Measurements from ENCODE around the gene PIK3CB.

Gene PIK3CB

DNA sequence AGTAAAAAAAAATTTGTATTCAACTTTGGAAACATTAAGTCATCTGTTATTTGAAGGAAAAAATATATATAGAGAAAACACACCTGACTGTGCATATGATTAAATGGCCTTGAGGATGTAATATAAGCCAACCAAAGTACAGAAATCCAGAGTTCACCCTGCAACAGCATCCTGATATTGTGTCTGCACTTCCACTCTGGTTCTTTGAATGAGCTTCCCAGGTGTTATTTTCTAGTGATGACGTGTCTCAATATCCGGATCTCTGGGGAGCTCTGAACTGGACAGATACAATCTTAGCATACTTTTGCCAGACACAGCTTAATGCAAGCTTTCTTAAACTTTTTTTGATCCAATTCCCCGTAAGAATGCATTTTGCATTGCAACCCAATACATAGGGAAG is 19.5 kb upstream of the PIK3CB start:
- H2AFZ ChIP-seq (ENCODE audit: low read length) = no peak overlapping the region
- no peaks in the 10 kb centered on the region for H4K20me1 ChIP-seq (ENCODE audit: insufficient read depth, low read length)
- H3K9me2 ChIP-seq (replicated peaks; ENCODE audit: insufficient read depth, low read length) = no peaks in the 10 kb centered on the region
- H3K9ac ChIP-seq (ENCODE audit: low read length) = no peak overlapping the region
- H3K27me3 ChIP-seq (replicated peaks; ENCODE audit: insufficient read depth, low read length) = no peaks in the 10 kb centered on the region
- no peaks in the 10 kb centered on the region for H3K79me2 ChIP-seq (ENCODE audit: low read length)
- no peaks in the 10 kb centered on the region for H3K9me3 ChIP-seq (replicated peaks; ENCODE audit: insufficient read depth, low read length)
- H3K4me3 ChIP-seq (ENCODE audit: low read length) = no peak overlapping the region
- no peak for TF ChIP-seq EZH2phosphoT487 (IDR thresholded peaks at IDR 0.05; ENCODE audit: low read length)
- TF ChIP-seq, protein P1, sequence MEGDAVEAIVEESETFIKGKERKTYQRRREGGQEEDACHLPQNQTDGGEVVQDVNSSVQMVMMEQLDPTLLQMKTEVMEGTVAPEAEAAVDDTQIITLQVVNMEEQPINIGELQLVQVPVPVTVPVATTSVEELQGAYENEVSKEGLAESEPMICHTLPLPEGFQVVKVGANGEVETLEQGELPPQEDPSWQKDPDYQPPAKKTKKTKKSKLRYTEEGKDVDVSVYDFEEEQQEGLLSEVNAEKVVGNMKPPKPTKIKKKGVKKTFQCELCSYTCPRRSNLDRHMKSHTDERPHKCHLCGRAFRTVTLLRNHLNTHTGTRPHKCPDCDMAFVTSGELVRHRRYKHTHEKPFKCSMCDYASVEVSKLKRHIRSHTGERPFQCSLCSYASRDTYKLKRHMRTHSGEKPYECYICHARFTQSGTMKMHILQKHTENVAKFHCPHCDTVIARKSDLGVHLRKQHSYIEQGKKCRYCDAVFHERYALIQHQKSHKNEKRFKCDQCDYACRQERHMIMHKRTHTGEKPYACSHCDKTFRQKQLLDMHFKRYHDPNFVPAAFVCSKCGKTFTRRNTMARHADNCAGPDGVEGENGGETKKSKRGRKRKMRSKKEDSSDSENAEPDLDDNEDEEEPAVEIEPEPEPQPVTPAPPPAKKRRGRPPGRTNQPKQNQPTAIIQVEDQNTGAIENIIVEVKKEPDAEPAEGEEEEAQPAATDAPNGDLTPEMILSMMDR (IDR thresholded peaks at IDR 0.05; ENCODE audit: low read length) = no peak
- no peak for TF ChIP-seq EZH2 (optimal IDR thresholded peaks at IDR 0.05; ENCODE audit: low read depth, low read length)
- no peak for DNase-seq
- H3K4me2 ChIP-seq (ENCODE audit: low read depth, low read length) = no peak overlapping the region
- H3K4me1 ChIP-seq (ENCODE audit: low read length) = no peaks in the 10 kb centered on the region
- no peak overlapping the region for H3K27ac ChIP-seq (ENCODE audit: low read length)
- no peaks in the 10 kb centered on the region for H3K36me3 ChIP-seq (replicated peaks; ENCODE audit: insufficient read depth, low read length)
- no peaks in the 10 kb centered on the region for H3F3A ChIP-seq (ENCODE audit: insufficient read depth, low read length)

DNA sequence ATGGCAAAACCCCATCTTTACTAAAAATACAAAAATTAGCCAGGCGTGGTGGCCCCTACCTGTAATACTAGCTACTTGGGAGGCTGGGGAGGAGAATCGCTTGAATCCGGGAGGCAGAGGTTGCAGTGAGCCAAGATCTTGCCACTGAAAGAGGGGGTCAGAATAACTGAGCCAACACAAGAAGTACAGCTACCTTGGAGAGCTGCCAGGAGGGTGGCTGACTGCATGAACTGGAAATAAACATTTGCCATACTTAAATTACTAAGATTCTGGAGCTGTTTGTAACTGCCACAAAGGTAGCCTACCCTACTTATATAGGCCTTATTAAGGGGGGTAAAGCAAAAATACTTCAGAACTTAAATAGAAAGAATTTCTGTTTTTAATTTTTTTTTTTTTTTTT is 15.4 kb upstream of the PIK3CB start:
- Histone ChIP-seq H3K4me2 (ENCODE audit: low read depth, low read length) (no peak overlapping the region), H3K9me2 (replicated peaks; ENCODE audit: insufficient read depth, low read length) (no peaks in the 10 kb centered on the region), H3K27me3 (replicated peaks; ENCODE audit: insufficient read depth, low read length) (no peaks in the 10 kb centered on the region), H3K79me2 (ENCODE audit: low read length) (no peaks in the 10 kb centered on the region), H4K20me1 (ENCODE audit: insufficient read depth, low read length) (no peaks in the 10 kb centered on the region), H3K36me3 (replicated peaks; ENCODE audit: insufficient read depth, low read length) (no peaks in the 10 kb centered on the region), H3K27ac (ENCODE audit: low read length) (no peak overlapping the region), H3K4me1 (ENCODE audit: low read length) (no peaks in the 10 kb centered on the region), H3K9ac (ENCODE audit: low read length) (no peak overlapping the region), H3K4me3 (ENCODE audit: low read length) (no peak overlapping the region), H2AFZ (ENCODE audit: low read length) (no peak overlapping the region), H3F3A (ENCODE audit: insufficient read depth, low read length) (no peaks in the 10 kb centered on the region), H3K9me3 (replicated peaks; ENCODE audit: insufficient read depth, low read length) (no peaks in the 10 kb centered on the region)
- no peak for DNase-seq
- TF ChIP-seq EZH2 (optimal IDR thresholded peaks at IDR 0.05; ENCODE audit: low read depth, low read length) (no peak), EZH2phosphoT487 (IDR thresholded peaks at IDR 0.05; ENCODE audit: low read length) (no peak)
- TF ChIP-seq, protein P1 (IDR thresholded peaks at IDR 0.05; ENCODE audit: low read length) = no peak

DNA sequence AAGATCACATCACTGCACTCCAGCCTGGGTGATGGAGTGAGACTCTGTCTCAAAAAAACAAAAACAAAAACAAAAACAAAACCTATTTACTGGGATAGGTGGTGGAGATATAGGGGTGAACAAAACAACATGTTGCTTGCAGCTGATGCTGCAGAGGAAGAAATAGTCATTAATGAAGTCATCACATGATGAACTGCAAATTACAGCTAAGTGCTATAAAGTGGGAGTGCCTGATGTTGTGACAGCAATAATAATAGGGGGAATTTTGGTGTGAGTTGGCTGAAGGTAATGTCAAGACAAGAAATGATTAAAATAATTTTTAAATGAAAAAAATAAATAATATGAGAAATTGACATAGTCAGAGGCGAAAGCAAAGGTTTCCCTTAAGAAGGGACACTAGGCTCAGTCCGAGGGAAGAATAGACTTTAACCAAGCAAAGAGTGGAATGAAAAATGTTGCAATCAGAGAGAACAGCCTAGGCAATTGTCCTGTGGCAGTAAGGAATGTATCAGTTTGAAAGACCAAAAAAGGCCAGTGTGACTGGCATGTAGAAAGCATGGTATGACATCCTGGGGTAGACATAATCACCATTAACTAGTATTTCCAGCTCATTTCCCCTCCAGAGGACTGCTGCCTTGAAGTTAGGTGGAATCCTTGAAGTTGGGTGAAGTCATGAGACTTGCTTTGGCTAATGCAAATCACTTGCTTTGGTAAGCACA is 14.7 kb upstream of the PIK3CB start:
- Histone ChIP-seq H3K9me3 (replicated peaks; ENCODE audit: insufficient read depth, low read length) (no peaks in the 10 kb centered on the region), H3K4me2 (ENCODE audit: low read depth, low read length) (no peak overlapping the region), H3K27ac (ENCODE audit: low read length) (no peak overlapping the region), H3K9me2 (replicated peaks; ENCODE audit: insufficient read depth, low read length) (no peaks in the 10 kb centered on the region), H3K4me3 (ENCODE audit: low read length) (no peak overlapping the region), H3K79me2 (ENCODE audit: low read length) (no peaks in the 10 kb centered on the region), H3F3A (ENCODE audit: insufficient read depth, low read length) (no peaks in the 10 kb centered on the region), H3K27me3 (replicated peaks; ENCODE audit: insufficient read depth, low read length) (no peaks in the 10 kb centered on the region), H4K20me1 (ENCODE audit: insufficient read depth, low read length) (no peaks in the 10 kb centered on the region), H2AFZ (ENCODE audit: low read length) (no peak overlapping the region), H3K4me1 (ENCODE audit: low read length) (no peaks in the 10 kb centered on the region), H3K36me3 (replicated peaks; ENCODE audit: insufficient read depth, low read length) (no peaks in the 10 kb centered on the region), H3K9ac (ENCODE audit: low read length) (no peak overlapping the region)
- no peak for TF ChIP-seq EZH2 (optimal IDR thresholded peaks at IDR 0.05; ENCODE audit: low read depth, low read length)
- no peak for TF ChIP-seq EZH2phosphoT487 (IDR thresholded peaks at IDR 0.05; ENCODE audit: low read length)
- TF ChIP-seq, protein P1 (IDR thresholded peaks at IDR 0.05; ENCODE audit: low read length) = no peak
- DNase-seq = no peak
